WTC11 (cell line): ENCODE data around the gene ADAMTS9. TPM values are rescaled to one million over a fixed set of nuclear protein-coding genes. Genes with fewer than 3 reads are reported as not detected.

Experiments
- ATAC-seq: fragments of 200-7000 bp; cut with Tn5 transposase; 2 replicates; pipeline ENCODE4 v1.10.0; 2021; ENCODE audit warnings: mild to moderate bottlenecking, moderate library complexity
- CTCF ChIA-PET: fragments of 300-600 bp; sonication (Branson Sonifier 250); formaldehyde crosslinking; loops from one replicate; lab custom pipeline; 2021; ENCODE audit warnings: antibody characterized with exemption; lab: Charles Lee
- POLR2A ChIA-PET: fragments of 350-600 bp; sonication (Branson Sonifier 250); formaldehyde crosslinking; loops from one replicate; lab custom pipeline; 2021; ENCODE audit warnings: antibody characterized with exemption; lab: Charles Lee
- DNase-seq: peaks from one replicate; pipeline ENCODE4 v3.0.0; 2021; ENCODE audit warnings: low spot score
- H3K27ac Mint-ChIP-seq: 2 replicates; pipeline ENCODE4 v1.8.0; 2021; ENCODE audit warnings: mixed read lengths
- H3K27me3 Mint-ChIP-seq: 2 replicates; pipeline ENCODE4 v1.8.0; 2021; ENCODE audit warnings: low read depth, mild to moderate bottlenecking, moderate library complexity, mixed read lengths
- H3K36me3 Mint-ChIP-seq: 2 replicates; pipeline ENCODE4 v1.8.0; 2021; ENCODE audit warnings: mixed read lengths
- H3K4me1 Mint-ChIP-seq: 2 replicates; pipeline ENCODE4 v1.8.0; 2022; ENCODE audit warnings: mixed read lengths
- H3K4me3 Mint-ChIP-seq: 2 replicates; pipeline ENCODE4 v1.8.0; 2021; ENCODE audit warnings: mild to moderate bottlenecking, moderate library complexity, mixed read lengths
- H3K9me3 Mint-ChIP-seq: 2 replicates; pipeline ENCODE4 v1.8.0; 2021; ENCODE audit warnings: mixed read lengths
- ATF1 ChIP-seq: sonication (generic); formaldehyde crosslinking; IDR thresholded peaks from 2 replicates; pipeline ENCODE4 v1.8.1; 2023; ENCODE audit warnings: mild to moderate bottlenecking, moderate library complexity, missing genetic modification reagents
- CBFB ChIP-seq: sonication (generic); formaldehyde crosslinking; IDR thresholded peaks from 2 replicates; pipeline ENCODE4 v1.8.1; 2022; ENCODE audit warnings: mild to moderate bottlenecking, low read depth, missing genetic modification reagents
- E2F1 ChIP-seq: sonication (generic); formaldehyde crosslinking; IDR thresholded peaks from 2 replicates; pipeline ENCODE4 v1.8.0; 2022; ENCODE audit warnings: mild to moderate bottlenecking, missing genetic modification reagents
- E2F4 ChIP-seq: sonication (generic); formaldehyde crosslinking; IDR thresholded peaks from 2 replicates; pipeline ENCODE4 v1.8.1; 2022; ENCODE audit warnings: low read depth, mild to moderate bottlenecking, moderate library complexity, missing genetic modification reagents, borderline replicate concordance
- ELF4 ChIP-seq: sonication (generic); formaldehyde crosslinking; IDR thresholded peaks from 2 replicates; pipeline ENCODE4 v1.8.1; 2022; ENCODE audit warnings: low read depth, mild to moderate bottlenecking, moderate library complexity, missing genetic modification reagents
- ETV6 ChIP-seq: sonication (generic); formaldehyde crosslinking; IDR thresholded peaks from 2 replicates; pipeline ENCODE4 v1.8.1; 2022; ENCODE audit warnings: mild to moderate bottlenecking, missing genetic modification reagents
- GRHL2 ChIP-seq: fragments of 250-450 bp; sonication (Bioruptor Pico); IDR thresholded peaks from 2 replicates; pipeline ENCODE4 v1.8.0; 2022; ENCODE audit warnings: mild to moderate bottlenecking, moderate library complexity; ENCODE audit not compliant: insufficient replicate concordance, severe bottlenecking
- IRF2 ChIP-seq: sonication (generic); formaldehyde crosslinking; IDR thresholded peaks from 2 replicates; pipeline ENCODE4 v1.8.0; 2022; ENCODE audit warnings: low read depth, missing genetic modification reagents, borderline replicate concordance
- NFATC4 ChIP-seq: fragments of 250-450 bp; sonication (Bioruptor Pico); IDR thresholded peaks from 2 replicates; pipeline ENCODE4 v1.9.0; 2021; ENCODE audit warnings: mild to moderate bottlenecking
- NR1H2 ChIP-seq: sonication (generic); formaldehyde crosslinking; IDR thresholded peaks from 2 replicates; pipeline ENCODE4 v1.9.0; 2021; ENCODE audit warnings: mild to moderate bottlenecking, moderate library complexity, missing genetic modification reagents
- RORB ChIP-seq: fragments of 250-450 bp; sonication (Bioruptor Pico); IDR thresholded peaks from 2 replicates; pipeline ENCODE4 v1.9.0; 2021; ENCODE audit warnings: mild to moderate bottlenecking
- STAT6 ChIP-seq: sonication (generic); formaldehyde crosslinking; conservative IDR thresholded peaks from 2 replicates; pipeline ENCODE4 v1.8.1; 2023; ENCODE audit warnings: mild to moderate bottlenecking, low read depth, missing genetic modification reagents, moderate library complexity
- TEAD4 ChIP-seq: sonication (generic); formaldehyde crosslinking; IDR thresholded peaks from 2 replicates; pipeline ENCODE4 v1.8.0; 2022; ENCODE audit warnings: mild to moderate bottlenecking, missing genetic modification reagents
- USF1 ChIP-seq: sonication (generic); formaldehyde crosslinking; IDR thresholded peaks from 2 replicates; pipeline ENCODE4 v1.8.0; 2022; ENCODE audit warnings: mild to moderate bottlenecking, missing genetic modification reagents
- ZBTB43 ChIP-seq: sonication (generic); formaldehyde crosslinking; IDR thresholded peaks from 2 replicates; pipeline ENCODE4 v1.8.1; 2023; ENCODE audit warnings: mild to moderate bottlenecking, missing genetic modification reagents
- ZMAT4 ChIP-seq: fragments of 250-450 bp; sonication (Bioruptor Pico); IDR thresholded peaks from 2 replicates; pipeline ENCODE4 v1.9.0; 2021; ENCODE audit warnings: mild to moderate bottlenecking
- ZNF121 ChIP-seq: sonication (generic); formaldehyde crosslinking; IDR thresholded peaks from 2 replicates; pipeline ENCODE4 v1.8.0; 2023; ENCODE audit warnings: missing genetic modification reagents
- ZNF219 ChIP-seq: sonication (generic); formaldehyde crosslinking; IDR thresholded peaks from 2 replicates; pipeline ENCODE4 v1.8.0; 2023; ENCODE audit warnings: missing genetic modification reagents, mild to moderate bottlenecking, borderline replicate concordance
- ZNF317 ChIP-seq: sonication (generic); formaldehyde crosslinking; IDR thresholded peaks from 2 replicates; pipeline ENCODE4 v1.8.1; 2023; ENCODE audit warnings: low read depth, mild to moderate bottlenecking, moderate library complexity, missing genetic modification reagents, borderline replicate concordance
- ZNF425 ChIP-seq: fragments of 250-450 bp; sonication (Bioruptor Pico); conservative IDR thresholded peaks from 2 replicates; pipeline ENCODE4 v1.9.0; 2021; ENCODE audit warnings: mild to moderate bottlenecking
- total RNA-seq: library from RNA; stranded (reverse); gene quantifications from 3 replicates; pipeline ENCODE4 v1.2.3, GENCODE V29; 2021

ADAMTS9 gene
- total RNA-seq, 1 experiment from 2014 or later = 3.1 TPM

GRCh38 chr3:64550745-64551144 is 137.1 kb downstream of the ADAMTS9 start:
- no peak for ATAC-seq
- Mint-ChIP-seq H3K9me3 (no peaks in the 10 kb centered on the region), H3K36me3 (no peaks in the 10 kb centered on the region), H3K4me3 (no peak overlapping the region), H3K27ac (no peak overlapping the region), H3K4me1 (peaks cover 17% of the 10 kb centered on the region), H3K27me3 (no peaks in the 10 kb centered on the region)
- TF ChIP-seq CBFB (CRISPR knock-in tag) (no peak), STAT6 (CRISPR knock-in tag) (no peak), USF1 (CRISPR knock-in tag) (no peak), ZBTB43 (CRISPR knock-in tag) (no peak), ZMAT4 (CRISPR knock-in tag) (no peak), ZNF121 (no peak)
- ChIA-PET CTCF (interaction anchor here (0.6 to 1.4 kb wide), 3 partner anchors 21 to 137 kb away, joined by 3 to 4 read pairs (median 3); partner anchors contain the start of gene ADAMTS9), POLR2A (interaction anchor here (0.6 kb wide), 1 partner anchor 34 kb away, joined by 3 read pairs; no protein-coding TSS in a partner anchor)
- no peak for DNase-seq

GRCh38 chr3:64549869-64550268 is 137.9 kb downstream of the ADAMTS9 start:
- ATAC-seq (no peak), DNase-seq (no peak)
- no peaks in the 10 kb centered on the region for H3K36me3 Mint-ChIP-seq
- H3K27ac Mint-ChIP-seq = no peak overlapping the region
- H3K9me3 Mint-ChIP-seq = no peaks in the 10 kb centered on the region
- CTCF ChIA-PET = interaction anchor here (0.6 kb wide), 1 partner anchor 138 kb away, joined by 3 read pairs; the partner anchor contains the start of gene ADAMTS9
- peaks cover 17% of the 10 kb centered on the region for H3K4me1 Mint-ChIP-seq
- H3K27me3 Mint-ChIP-seq = no peaks in the 10 kb centered on the region
- H3K4me3 Mint-ChIP-seq = no peak overlapping the region
- POLR2A ChIA-PET = no interaction called here
- TF ChIP-seq ATF1 (no peak), ELF4 (CRISPR knock-in tag) (no peak), USF1 (CRISPR knock-in tag) (no peak), GRHL2 (CRISPR knock-in tag) (no peak), ZBTB43 (CRISPR knock-in tag) (no peak), E2F4 (no peak), IRF2 (CRISPR knock-in tag) (no peak), ZNF425 (CRISPR knock-in tag) (no peak), NR1H2 (CRISPR knock-in tag) (no peak), E2F1 (CRISPR knock-in tag) (no peak), RORB (CRISPR knock-in tag) (no peak), TEAD4 (CRISPR knock-in tag) (no peak), ETV6 (no peak), ZNF219 (CRISPR knock-in tag) (no peak), ZNF317 (CRISPR knock-in tag) (no peak), NFATC4 (CRISPR knock-in tag) (no peak)
